ENCODE measurements around the gene SPECC1.
"Not testable (repeated sequence)": the region's sequence is repeated elsewhere in the genome, so short reads cannot be mapped to it uniquely, and the experiment has no call there.

The SPECC1 gene

GRCh38 chr17:20097330-20097729 lies 88.2 kb downstream of the SPECC1 start:
- no peak for TF ChIP-seq CTCF (IDR thresholded peaks at IDR 0.05; ENCODE audit: insufficient read depth, low read length, poor library complexity, severe bottlenecking)
- Histone ChIP-seq H3K4me3 (replicated peaks; ENCODE audit: low read depth, low read length) (no peak overlapping the region), H3K36me3 (ENCODE audit: control insufficient read depth, insufficient read depth, low read length) (no peaks in the 10 kb centered on the region), H3K27me3 (replicated peaks; ENCODE audit: control insufficient read depth, insufficient read depth, low read length) (no peaks in the 10 kb centered on the region)
- no peak for DNase-seq (ENCODE audit: extremely low read depth, insufficient read length)

- no peak for DNase-seq (ENCODE audit: extremely low read depth, insufficient read length)
- H3K36me3 ChIP-seq (ENCODE audit: control insufficient read depth, insufficient read depth, low read length), result no peaks in the 10 kb centered on the region
- H3K4me3 ChIP-seq (replicated peaks; ENCODE audit: low read depth, low read length), result no peak overlapping the region
- no peaks in the 10 kb centered on the region for H3K27me3 ChIP-seq (replicated peaks; ENCODE audit: control insufficient read depth, insufficient read depth, low read length)
- no peak for TF ChIP-seq CTCF (IDR thresholded peaks at IDR 0.05; ENCODE audit: insufficient read depth, low read length, poor library complexity, severe bottlenecking)
Measured at GRCh38 chr17:20098314-20098713, 89.2 kb downstream of the SPECC1 start.

GRCh38 chr17:20100806-20101205 lies 91.6 kb downstream of the SPECC1 start:
- H3K36me3 ChIP-seq (ENCODE audit: control insufficient read depth, insufficient read depth, low read length); H3K27me3 ChIP-seq (replicated peaks; ENCODE audit: control insufficient read depth, insufficient read depth, low read length); DNase-seq (ENCODE audit: extremely low read depth, insufficient read length): not testable (repeated sequence)

GRCh38 chr17:20103454-20104446 lies 94.6 kb downstream of the SPECC1 start:
- Histone ChIP-seq H3K36me3 (ENCODE audit: control insufficient read depth, insufficient read depth, low read length) (no peaks in the 10 kb centered on the region), H3K4me3 (replicated peaks; ENCODE audit: low read depth, low read length) (no peak overlapping the region), H3K27me3 (replicated peaks; ENCODE audit: control insufficient read depth, insufficient read depth, low read length) (no peaks in the 10 kb centered on the region)
- TF ChIP-seq CTCF (IDR thresholded peaks at IDR 0.05; ENCODE audit: insufficient read depth, low read length, poor library complexity, severe bottlenecking), result no peak
- DNase-seq (ENCODE audit: extremely low read depth, insufficient read length), result no peak

More at GRCh38 chr17:20100806-20101205, 91.6 kb downstream of the SPECC1 start:
- H3K4me3 ChIP-seq (replicated peaks; ENCODE audit: low read depth, low read length), result not testable (repeated sequence)

GRCh38 chr17:20105539-20106280 lies 96.6 kb downstream of the SPECC1 start:
- Histone ChIP-seq H3K36me3 (ENCODE audit: control insufficient read depth, insufficient read depth, low read length) (no peaks in the 10 kb centered on the region), H3K27me3 (replicated peaks; ENCODE audit: control insufficient read depth, insufficient read depth, low read length) (no peaks in the 10 kb centered on the region), H3K4me3 (replicated peaks; ENCODE audit: low read depth, low read length) (no peak overlapping the region)
- no peak for TF ChIP-seq CTCF (IDR thresholded peaks at IDR 0.05; ENCODE audit: insufficient read depth, low read length, poor library complexity, severe bottlenecking)
- DNase-seq (ENCODE audit: extremely low read depth, insufficient read length), result no peak

GRCh38 chr17:20106446-20106845 lies 97.3 kb downstream of the SPECC1 start:
- H3K27me3 ChIP-seq (replicated peaks; ENCODE audit: control insufficient read depth, insufficient read depth, low read length); H3K4me3 ChIP-seq (replicated peaks; ENCODE audit: low read depth, low read length); DNase-seq (ENCODE audit: extremely low read depth, insufficient read length); H3K36me3 ChIP-seq (ENCODE audit: control insufficient read depth, insufficient read depth, low read length): not testable (repeated sequence)
